GM12891 (cell line): ENCODE data around the gene BPI.
"Not testable (repeated sequence)": the region's sequence is repeated elsewhere in the genome, so short reads cannot be mapped to it uniquely, and the experiment has no call there.

Experiments used
- DNase-seq: peaks from one replicate; pipeline ENCODE4 v3.0.0; 2011; ENCODE audit warnings: low spot score; ENCODE audit not compliant: insufficient read length
- FAIRE-seq: peaks from 2 replicates; lab custom pipeline; 2011; peaks lifted over from hg19 to GRCh38; lab: Jason Lieb, UNC
- PAX5 ChIP-seq: IDR thresholded peaks from 2 replicates; pipeline ENCODE4 v1.6.1; 2011; ENCODE audit warnings: low read length, moderate library complexity, mild to moderate bottlenecking; ENCODE audit not compliant: insufficient read depth, severe bottlenecking
- POLR2A ChIP-seq: IDR thresholded peaks from 2 replicates; pipeline ENCODE4 v1.6.1; 2011; ENCODE audit warnings: low read depth, low read length, control low read depth
- POLR2AphosphoS5 ChIP-seq: IDR thresholded peaks from 2 replicates; pipeline ENCODE4 v1.6.1; 2011; ENCODE audit warnings: low read depth, low read length, control low read depth
- POU2F2 ChIP-seq: IDR thresholded peaks from 2 replicates; pipeline ENCODE4 v1.6.1; 2011; ENCODE audit warnings: low read depth, mild to moderate bottlenecking, control low read depth, low read length, moderate library complexity
- SPI1 ChIP-seq: IDR thresholded peaks from 2 replicates; pipeline ENCODE4 v1.6.1; 2011; ENCODE audit warnings: low read depth, low read length, control low read depth
- TAF1 ChIP-seq: IDR thresholded peaks from 2 replicates; pipeline ENCODE4 v1.6.1; 2011; ENCODE audit warnings: low read depth, low read length, control low read depth

BPI gene

DNA sequence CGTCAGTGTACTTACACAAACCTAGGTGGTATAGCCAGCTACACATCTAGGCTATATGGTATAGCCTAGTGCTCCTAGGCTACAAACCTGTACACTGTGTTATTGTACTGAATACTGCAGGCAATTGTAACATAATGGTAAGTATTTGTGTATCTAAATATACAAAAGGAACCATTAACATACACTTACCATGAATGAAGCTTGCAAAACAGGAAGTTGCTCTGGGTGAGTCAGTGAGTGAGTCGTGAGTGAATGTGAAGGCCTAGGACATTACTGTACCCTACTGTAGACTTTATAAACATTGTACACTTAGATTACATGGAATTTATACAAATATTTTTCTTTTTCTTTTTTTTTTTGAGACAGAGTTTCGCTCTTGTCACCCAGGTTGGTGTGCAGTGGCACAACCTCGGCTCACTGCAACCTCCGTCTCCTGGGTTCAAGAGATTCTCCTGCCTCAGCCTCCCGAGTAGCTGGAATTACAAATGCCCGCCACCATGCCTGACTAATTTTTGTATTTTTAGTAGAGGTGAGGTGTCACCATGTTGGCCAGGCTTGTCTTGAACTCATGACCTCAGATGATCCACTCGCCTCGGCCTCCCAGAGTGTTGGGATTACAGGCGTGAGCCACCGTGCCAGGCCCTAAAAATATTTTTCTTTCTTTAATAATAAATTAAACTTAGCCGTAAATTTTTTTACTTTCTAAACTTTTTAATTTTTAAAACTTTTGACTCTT is 28.0 kb upstream of the BPI start:
- DNase-seq = no peak

GRCh38 chr20:38277285-38277684 is 26.7 kb upstream of the BPI start:
- no peak for FAIRE-seq
- no peak for TF ChIP-seq SPI1
- TF ChIP-seq POLR2A = no peak
- TF ChIP-seq POU2F2 = no peak
- no peak for TF ChIP-seq PAX5
- no peak for TF ChIP-seq TAF1
- DNase-seq = no peak

More for the DNA sequence above, 28.0 kb upstream of the BPI start:
- no peak for TF ChIP-seq SPI1
- TF ChIP-seq TAF1 = no peak
- TF ChIP-seq PAX5 = no peak
- no peak for TF ChIP-seq POLR2AphosphoS5
- TF ChIP-seq POU2F2 = no peak
- no peak for TF ChIP-seq POLR2A
- no peak for FAIRE-seq

GRCh38 chr20:38277691-38278090 is 26.3 kb upstream of the BPI start:
- DNase-seq (no peak), FAIRE-seq (no peak)
- no peak for TF ChIP-seq POLR2AphosphoS5
- no peak for TF ChIP-seq POU2F2
- TF ChIP-seq POLR2A = no peak
- TF ChIP-seq TAF1 = no peak
- TF ChIP-seq PAX5 = no peak
- no peak for TF ChIP-seq SPI1

GRCh38 chr20:38278131-38278530 is 25.8 kb upstream of the BPI start:
- no peak for FAIRE-seq
- TF ChIP-seq TAF1 (no peak), POU2F2 (no peak), SPI1 (no peak), PAX5 (no peak), POLR2A (no peak), POLR2AphosphoS5 (no peak)
- no peak for DNase-seq

- DNase-seq (no peak), FAIRE-seq (no peak)
- TF ChIP-seq POLR2A (no peak), SPI1 (no peak), PAX5 (no peak), POLR2AphosphoS5 (no peak), POU2F2 (no peak), TAF1 (no peak)
These were observed 25.2 kb upstream of the BPI start for GRCh38 chr20:38278763-38279162.

DNA sequence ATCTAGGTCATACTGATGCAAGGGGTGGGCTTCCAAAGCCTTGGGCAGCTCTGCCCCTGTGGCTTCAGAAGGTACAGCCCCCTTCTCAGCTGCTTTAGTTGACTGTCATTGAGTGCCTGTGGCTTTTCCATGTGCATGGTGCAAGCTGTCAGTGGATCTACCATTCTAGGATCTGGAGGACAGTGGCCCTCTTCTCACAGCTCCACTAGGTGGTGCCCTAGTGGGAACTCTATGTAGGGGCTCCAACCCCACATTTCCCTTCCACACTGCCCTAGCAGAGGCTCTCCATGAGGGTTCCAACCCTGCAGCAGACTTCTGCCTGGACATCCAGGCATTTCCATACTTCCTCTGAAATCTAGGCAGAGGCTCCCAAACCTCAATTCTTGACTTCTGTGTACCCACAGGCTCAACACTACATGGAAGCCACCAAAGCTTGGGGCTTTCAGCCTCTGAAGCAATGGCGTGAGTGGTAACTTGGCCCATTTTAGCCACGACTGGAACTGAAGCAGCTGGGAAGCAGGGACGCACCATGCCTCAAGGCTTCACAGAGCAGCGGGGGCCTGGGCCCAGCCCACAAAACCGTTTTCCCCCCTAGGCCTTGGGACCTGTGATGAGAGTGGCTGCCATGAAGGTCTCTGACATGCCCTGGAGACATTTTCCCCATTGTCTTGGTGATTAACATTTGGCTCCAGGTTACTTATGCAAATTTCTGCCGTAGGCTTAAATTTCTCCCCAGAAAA is 22.6 kb upstream of the BPI start:
- not testable (repeated sequence) for FAIRE-seq, DNase-seq

DNA sequence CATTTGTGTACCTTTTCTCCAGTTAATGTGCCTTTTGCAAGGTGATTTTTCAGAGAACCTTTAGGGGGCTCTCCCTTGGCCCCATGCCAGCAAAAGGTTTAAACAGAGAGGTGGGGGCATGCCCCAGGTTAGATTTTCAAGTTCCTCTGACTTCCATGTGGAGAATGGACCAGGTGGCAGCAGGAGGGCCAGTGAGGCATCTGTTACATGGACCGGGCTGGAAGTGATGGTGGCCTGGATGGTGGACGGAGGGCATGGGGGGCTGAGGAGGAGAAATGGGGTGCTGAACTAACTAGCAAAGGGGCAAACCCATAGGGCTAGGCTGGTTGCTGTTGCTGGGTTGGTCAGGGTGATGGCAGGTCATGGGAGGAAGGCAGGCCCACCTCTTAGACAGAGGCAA is 20.7 kb upstream of the BPI start:
- DNase-seq (no peak), FAIRE-seq (no peak)
- TF ChIP-seq POU2F2 = no peak
- TF ChIP-seq PAX5 = no peak
- TF ChIP-seq POLR2AphosphoS5 = no peak
- no peak for TF ChIP-seq TAF1
- TF ChIP-seq POLR2A = no peak
- TF ChIP-seq SPI1 = no peak

- not testable (repeated sequence) for FAIRE-seq, DNase-seq
These were observed 19.8 kb upstream of the BPI start for GRCh38 chr20:38284066-38284650.

DNA sequence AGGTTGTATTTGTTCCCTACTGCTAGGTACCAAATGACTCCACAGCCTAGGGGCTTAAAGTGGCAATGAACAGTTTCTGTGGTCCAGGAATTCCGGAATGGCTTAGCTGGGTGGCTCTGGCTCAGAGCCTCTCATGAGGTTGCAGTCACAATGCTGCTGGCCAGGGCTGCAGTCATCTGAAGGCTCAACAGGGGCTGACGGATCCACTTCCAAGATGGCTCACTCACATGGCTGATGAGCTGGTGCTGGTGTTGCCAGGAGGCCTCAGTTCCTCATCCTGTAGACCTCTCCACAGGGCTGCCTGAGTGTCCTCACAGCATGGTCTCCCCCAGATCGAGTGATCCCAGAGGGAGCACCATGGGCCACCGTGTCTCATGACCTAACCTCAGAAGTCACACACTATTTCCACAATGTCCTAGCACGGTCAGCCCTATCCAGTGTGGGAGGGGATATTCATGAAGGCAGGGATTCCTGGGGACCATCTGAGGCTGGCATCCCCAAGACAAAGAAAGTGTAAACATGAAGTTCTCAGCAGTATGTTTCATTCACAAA is 19.0 kb upstream of the BPI start:
- FAIRE-seq = no peak
- DNase-seq = no peak
- no peak for TF ChIP-seq TAF1
- TF ChIP-seq POLR2A = no peak
- TF ChIP-seq POLR2AphosphoS5 = no peak
- no peak for TF ChIP-seq PAX5
- no peak for TF ChIP-seq POU2F2
- TF ChIP-seq SPI1 = no peak
